Thyroid gland (tissue), 4 donors: ENCODE data around the gene PPP2R3A.

Source experiments
- CTCF ChIP-seq, 6 experiments: fragments of 200-600 bp in 3 of 6; fragments of 450-650 bp in 3 of 6; sonication (generic) in 3 of 6; IDR thresholded peaks; one replicate each; pipeline ENCODE4 v1.5.1; 2016 to 2019; ENCODE audit warnings: antibody characterized with exemption in 6 of 6, mild to moderate bottlenecking in 2 of 6, inconsistent platforms in 1 of 6, moderate library complexity in 1 of 6
- POLR2A ChIP-seq, 2 donors: fragments of 450-650 bp; IDR thresholded peaks; one replicate each; pipeline ENCODE4 v1.6.1; 2017; ENCODE audit warnings: antibody characterized with exemption in 2 of 2, mild to moderate bottlenecking in 2 of 2, moderate library complexity in 1 of 2

- TF ChIP-seq CTCF (IDR thresholded peaks at IDR 0.05) (no peak), POLR2A (IDR thresholded peaks at IDR 0.05) (no peak)
Measured at GRCh38 chr3:136050250-136050649, 84.7 kb downstream of the PPP2R3A start.
